ENCODE results near the gene AOPEP.

The AOPEP gene

GRCh38 chr9:95102572-95102971, 376.1 kb downstream of the AOPEP start:
- H3K9me3 ChIP-seq (ENCODE audit: insufficient read depth, low read depth, low read length), result no peaks in the 10 kb centered on the region
- H3K9ac ChIP-seq (ENCODE audit: low read depth, low read length), result no peak overlapping the region
- H3K36me3 ChIP-seq (ENCODE audit: insufficient read depth, low read length), result peaks cover 16% of the 10 kb centered on the region; the same call in 1 of the 2 replicates
- H3K4me3 ChIP-seq (ENCODE audit: low read length), result no peak overlapping the region
- no peak overlapping the region for H3K27ac ChIP-seq (ENCODE audit: low read depth, low read length)
- H3K27me3 ChIP-seq (ENCODE audit: insufficient read depth, low read length), result no peaks in the 10 kb centered on the region
- 89% methylated on average over 18 of the region's 18 CpGs for WGBS
- H3K4me1 ChIP-seq (ENCODE audit: insufficient read depth, low read length), result peaks cover 16% of the 10 kb centered on the region; the same call in 1 of the 2 replicates

GRCh38 chr9:95103281-95103771, 376.8 kb downstream of the AOPEP start:
- H3K4me1 ChIP-seq (ENCODE audit: insufficient read depth, low read length), result peaks cover 15% of the 10 kb centered on the region; the same call in 1 of the 2 replicates
- no peak overlapping the region for H3K9ac ChIP-seq (ENCODE audit: low read depth, low read length)
- no peak overlapping the region for H3K27ac ChIP-seq (ENCODE audit: low read depth, low read length)
- H3K27me3 ChIP-seq (ENCODE audit: insufficient read depth, low read length), result no peaks in the 10 kb centered on the region
- no peak overlapping the region for H3K4me3 ChIP-seq (ENCODE audit: low read length)
- 83% methylated on average over 15 of the region's 15 CpGs for WGBS
- peaks cover 16% of the 10 kb centered on the region; the same call in 1 of the 2 replicates for H3K36me3 ChIP-seq (ENCODE audit: insufficient read depth, low read length)
- H3K9me3 ChIP-seq (ENCODE audit: insufficient read depth, low read depth, low read length), result no peaks in the 10 kb centered on the region

GRCh38 chr9:95103871-95104580, 377.5 kb downstream of the AOPEP start:
- H3K4me3 ChIP-seq (ENCODE audit: low read length), result no peak overlapping the region
- WGBS, result 90% methylated on average over 20 of the region's 20 CpGs
- H3K4me1 ChIP-seq (ENCODE audit: insufficient read depth, low read length), result peaks cover 10% of the 10 kb centered on the region; the same call in 1 of the 2 replicates
- no peaks in the 10 kb centered on the region for H3K27me3 ChIP-seq (ENCODE audit: insufficient read depth, low read length)
- no peak overlapping the region for H3K27ac ChIP-seq (ENCODE audit: low read depth, low read length)
- H3K36me3 ChIP-seq (ENCODE audit: insufficient read depth, low read length), result peaks cover 16% of the 10 kb centered on the region; the same call in 1 of the 2 replicates
- H3K9ac ChIP-seq (ENCODE audit: low read depth, low read length), result no peak overlapping the region
- no peaks in the 10 kb centered on the region for H3K9me3 ChIP-seq (ENCODE audit: insufficient read depth, low read depth, low read length)

- 91% methylated on average over 8 of the region's 8 CpGs for WGBS
- Histone ChIP-seq H3K9ac (ENCODE audit: low read depth, low read length) (no peak overlapping the region), H3K27me3 (ENCODE audit: insufficient read depth, low read length) (no peaks in the 10 kb centered on the region), H3K9me3 (ENCODE audit: insufficient read depth, low read depth, low read length) (no peaks in the 10 kb centered on the region), H3K4me1 (ENCODE audit: insufficient read depth, low read length) (peaks cover 10% of the 10 kb centered on the region; the same call in 1 of the 2 replicates), H3K4me3 (ENCODE audit: low read length) (no peak overlapping the region), H3K27ac (ENCODE audit: low read depth, low read length) (no peak overlapping the region), H3K36me3 (ENCODE audit: insufficient read depth, low read length) (peaks cover 16% of the 10 kb centered on the region; the same call in 1 of the 2 replicates)
Observed at GRCh38 chr9:95104581-95104960, 378.1 kb downstream of the AOPEP start.

GRCh38 chr9:95104980-95105379, 378.5 kb downstream of the AOPEP start:
- no peaks in the 10 kb centered on the region for H3K27me3 ChIP-seq (ENCODE audit: insufficient read depth, low read length)
- no peak overlapping the region for H3K9ac ChIP-seq (ENCODE audit: low read depth, low read length)
- no peak overlapping the region for H3K27ac ChIP-seq (ENCODE audit: low read depth, low read length)
- 96% methylated on average over 12 of the region's 12 CpGs for WGBS
- no peaks in the 10 kb centered on the region for H3K9me3 ChIP-seq (ENCODE audit: insufficient read depth, low read depth, low read length)
- peaks cover 12% of the 10 kb centered on the region; the same call in 1 of the 2 replicates for H3K36me3 ChIP-seq (ENCODE audit: insufficient read depth, low read length)
- H3K4me1 ChIP-seq (ENCODE audit: insufficient read depth, low read length), result peaks cover 10% of the 10 kb centered on the region; the same call in 1 of the 2 replicates
- no peak overlapping the region for H3K4me3 ChIP-seq (ENCODE audit: low read length)

GRCh38 chr9:95105519-95106287, 379.2 kb downstream of the AOPEP start:
- Histone ChIP-seq H3K4me3 (ENCODE audit: low read length) (no peak overlapping the region), H3K36me3 (ENCODE audit: insufficient read depth, low read length) (peaks cover 6% of the 10 kb centered on the region; the same call in 1 of the 2 replicates), H3K27me3 (ENCODE audit: insufficient read depth, low read length) (no peaks in the 10 kb centered on the region), H3K27ac (ENCODE audit: low read depth, low read length) (no peak overlapping the region), H3K9ac (ENCODE audit: low read depth, low read length) (no peak overlapping the region), H3K9me3 (ENCODE audit: insufficient read depth, low read depth, low read length) (no peaks in the 10 kb centered on the region), H3K4me1 (ENCODE audit: insufficient read depth, low read length) (peaks cover 10% of the 10 kb centered on the region; the same call in 1 of the 2 replicates)
- WGBS, result 95% methylated on average over 13 of the region's 13 CpGs

- 93% methylated on average over 18 of the region's 18 CpGs for WGBS
Observed at GRCh38 chr9:95107001-95107749, 380.7 kb downstream of the AOPEP start.

GRCh38 chr9:95107976-95108375, 381.5 kb downstream of the AOPEP start:
- H3K27me3 ChIP-seq (ENCODE audit: insufficient read depth, low read length), result no peaks in the 10 kb centered on the region
- 96% methylated on average over 14 of the region's 14 CpGs for WGBS
- peaks cover 6% of the 10 kb centered on the region; the same call in 1 of the 2 replicates for H3K36me3 ChIP-seq (ENCODE audit: insufficient read depth, low read length)

More at GRCh38 chr9:95107001-95107749, 380.7 kb downstream of the AOPEP start:
- H3K9ac ChIP-seq (ENCODE audit: low read depth, low read length), result no peak overlapping the region
- no peaks in the 10 kb centered on the region for H3K9me3 ChIP-seq (ENCODE audit: insufficient read depth, low read depth, low read length)
- no peak overlapping the region for H3K27ac ChIP-seq (ENCODE audit: low read depth, low read length)
- no peaks in the 10 kb centered on the region for H3K27me3 ChIP-seq (ENCODE audit: insufficient read depth, low read length)
- H3K4me1 ChIP-seq (ENCODE audit: insufficient read depth, low read length), result peaks cover 10% of the 10 kb centered on the region; the same call in 1 of the 2 replicates
- H3K36me3 ChIP-seq (ENCODE audit: insufficient read depth, low read length), result peaks cover 6% of the 10 kb centered on the region; the same call in 1 of the 2 replicates
- H3K4me3 ChIP-seq (ENCODE audit: low read length), result no peak overlapping the region

GRCh38 chr9:95108777-95109176, 382.3 kb downstream of the AOPEP start:
- H3K4me1 ChIP-seq (ENCODE audit: insufficient read depth, low read length), result no peaks in the 10 kb centered on the region
- H3K27ac ChIP-seq (ENCODE audit: low read depth, low read length), result no peak overlapping the region
- H3K27me3 ChIP-seq (ENCODE audit: insufficient read depth, low read length), result no peaks in the 10 kb centered on the region
- no peak overlapping the region for H3K4me3 ChIP-seq (ENCODE audit: low read length)
- no peak overlapping the region for H3K9ac ChIP-seq (ENCODE audit: low read depth, low read length)
- WGBS, result 91% methylated on average over 5 of the region's 5 CpGs
- H3K9me3 ChIP-seq (ENCODE audit: insufficient read depth, low read depth, low read length), result no peaks in the 10 kb centered on the region
- peaks cover 6% of the 10 kb centered on the region; the same call in 1 of the 2 replicates for H3K36me3 ChIP-seq (ENCODE audit: insufficient read depth, low read length)

More at GRCh38 chr9:95107976-95108375, 381.5 kb downstream of the AOPEP start:
- no peak overlapping the region for H3K27ac ChIP-seq (ENCODE audit: low read depth, low read length)
- no peak overlapping the region for H3K4me3 ChIP-seq (ENCODE audit: low read length)
- peaks cover 7% of the 10 kb centered on the region; the same call in 1 of the 2 replicates for H3K4me1 ChIP-seq (ENCODE audit: insufficient read depth, low read length)
- H3K9ac ChIP-seq (ENCODE audit: low read depth, low read length), result no peak overlapping the region
- no peaks in the 10 kb centered on the region for H3K9me3 ChIP-seq (ENCODE audit: insufficient read depth, low read depth, low read length)

- Histone ChIP-seq H3K27ac (ENCODE audit: low read depth, low read length) (no peak overlapping the region), H3K4me3 (ENCODE audit: low read length) (no peak overlapping the region), H3K36me3 (ENCODE audit: insufficient read depth, low read length) (peaks cover 6% of the 10 kb centered on the region; the same call in 1 of the 2 replicates), H3K9me3 (ENCODE audit: insufficient read depth, low read depth, low read length) (no peaks in the 10 kb centered on the region), H3K27me3 (ENCODE audit: insufficient read depth, low read length) (no peaks in the 10 kb centered on the region), H3K4me1 (ENCODE audit: insufficient read depth, low read length) (no peaks in the 10 kb centered on the region), H3K9ac (ENCODE audit: low read depth, low read length) (no peak overlapping the region)
- WGBS, result 93% methylated on average over 8 of the region's 8 CpGs
Observed at GRCh38 chr9:95109456-95109855, 383.0 kb downstream of the AOPEP start.
